GM18858 (cell line): ENCODE measurements around the gene NFYB.
"Not testable (repeated sequence)": the region's sequence is repeated elsewhere in the genome, so short reads cannot be mapped to it uniquely, and the experiment has no call there.

ENCODE experiments used
- ATAC-seq: cut with Tn5 transposase; IDR thresholded peaks from one replicate; pipeline ENCODE4 v1.9.1; 2021; ENCODE audit not compliant: unreplicated experiment

The NFYB gene

DNA sequence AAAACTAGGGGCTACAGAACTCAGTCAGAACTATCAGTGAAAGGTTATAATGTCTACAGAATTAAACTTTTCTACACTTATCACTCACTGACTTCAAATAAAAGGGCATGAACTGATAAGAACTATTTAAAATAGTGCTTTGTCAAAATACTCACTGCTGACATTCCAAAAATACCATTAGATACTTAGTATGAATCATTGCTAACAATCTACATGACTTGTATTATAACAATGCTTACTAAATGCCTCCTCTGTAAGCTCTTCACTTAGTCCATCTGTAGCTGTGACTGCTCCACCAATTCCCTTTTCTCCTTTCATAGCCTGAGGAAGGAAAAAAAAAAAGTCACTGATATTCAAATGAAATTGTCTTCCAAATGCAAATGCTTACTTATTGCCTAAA is 17.0 kb downstream of the NFYB start:
- no peak for ATAC-seq

DNA sequence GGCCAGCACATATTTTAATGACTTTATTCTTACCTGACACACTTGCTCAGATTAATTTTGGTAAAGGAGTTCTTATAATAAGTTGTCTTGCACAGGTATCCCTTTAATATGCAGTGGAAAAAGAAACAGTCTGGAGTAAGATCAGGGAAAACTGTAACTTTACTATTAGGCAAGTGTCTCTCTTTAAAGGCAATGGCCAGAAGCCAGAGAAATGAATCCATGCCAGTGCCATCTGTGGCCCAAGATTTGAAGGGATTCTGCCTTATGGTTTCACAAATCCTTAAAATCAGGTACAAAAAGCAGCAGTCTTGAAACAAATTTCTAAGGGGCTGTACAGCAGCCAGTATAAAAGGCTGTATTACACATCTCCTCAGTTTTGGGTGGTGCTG is 22.4 kb downstream of the NFYB start:
- ATAC-seq, result no peak

DNA sequence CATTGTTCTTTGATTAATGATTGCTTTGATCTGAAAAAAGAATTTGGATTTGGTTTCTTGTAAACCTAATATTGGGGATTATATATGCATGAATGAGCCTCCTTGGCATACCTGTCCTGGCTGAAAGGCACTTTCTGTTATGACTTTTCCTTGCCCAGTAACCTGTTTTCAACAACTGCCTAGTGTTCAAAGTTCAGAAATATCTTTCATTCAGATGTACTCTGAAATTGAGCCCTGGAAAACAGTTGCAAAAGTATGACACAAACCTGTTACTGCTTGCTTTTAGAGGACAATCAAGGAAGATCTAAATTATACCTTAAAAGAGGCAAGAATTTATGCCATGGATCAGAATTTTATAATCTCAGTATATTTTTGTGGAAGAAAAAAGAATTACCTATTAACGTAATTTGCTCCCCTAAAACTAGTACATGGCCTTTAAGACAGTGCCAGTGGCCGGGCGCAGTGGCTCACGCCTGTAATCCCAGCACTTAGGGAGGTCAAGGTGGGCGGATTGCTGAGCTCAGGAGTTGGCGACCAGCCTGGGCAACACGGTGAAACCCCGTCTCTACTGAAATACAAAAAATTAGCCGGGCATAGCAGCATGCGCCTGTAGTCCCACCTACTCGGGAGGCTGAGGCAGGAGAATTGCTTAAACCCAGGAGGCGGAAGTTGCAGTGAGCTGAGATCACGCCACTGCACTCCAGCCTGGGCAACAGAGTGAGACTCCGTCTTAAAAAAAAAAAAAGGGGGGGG is 23.0 kb downstream of the NFYB start:
- ATAC-seq, result not testable (repeated sequence)

DNA sequence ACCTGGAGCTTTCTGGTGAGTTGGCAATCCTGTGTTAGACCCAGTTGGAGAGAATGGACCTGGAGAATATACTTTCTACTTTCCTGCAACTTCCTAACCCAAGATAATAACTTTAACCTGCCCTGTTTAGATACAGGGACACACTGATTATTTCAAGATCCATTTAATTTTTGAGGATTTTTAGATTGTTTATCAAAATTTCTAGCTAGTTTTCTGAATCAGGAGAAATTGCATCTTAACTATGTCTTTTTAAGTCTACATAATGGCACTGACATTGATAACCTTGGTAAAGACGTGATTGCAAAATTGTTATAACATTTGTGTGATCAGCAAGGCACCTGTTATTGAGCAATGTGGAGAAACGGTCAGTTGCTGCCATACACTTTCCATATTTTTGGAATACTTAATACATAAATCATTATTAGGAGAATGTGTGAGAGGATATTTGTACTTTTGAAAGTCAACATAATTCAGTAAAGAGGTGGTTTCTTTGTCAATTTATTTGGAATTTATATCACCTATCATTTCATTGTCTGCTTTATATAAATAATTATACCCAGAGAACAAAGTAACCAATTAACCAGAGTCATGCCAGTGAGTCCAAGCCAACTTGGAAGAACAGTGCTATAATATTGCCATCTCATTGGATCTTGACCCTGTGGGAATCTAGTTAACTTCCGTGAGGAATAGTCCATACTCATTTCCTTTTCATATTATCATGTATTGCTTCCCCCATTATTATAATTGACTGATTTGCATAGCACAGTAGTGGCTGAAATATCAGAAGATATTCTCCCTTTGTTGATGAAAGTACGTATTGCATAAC is 28.4 kb downstream of the NFYB start:
- no peak for ATAC-seq

DNA sequence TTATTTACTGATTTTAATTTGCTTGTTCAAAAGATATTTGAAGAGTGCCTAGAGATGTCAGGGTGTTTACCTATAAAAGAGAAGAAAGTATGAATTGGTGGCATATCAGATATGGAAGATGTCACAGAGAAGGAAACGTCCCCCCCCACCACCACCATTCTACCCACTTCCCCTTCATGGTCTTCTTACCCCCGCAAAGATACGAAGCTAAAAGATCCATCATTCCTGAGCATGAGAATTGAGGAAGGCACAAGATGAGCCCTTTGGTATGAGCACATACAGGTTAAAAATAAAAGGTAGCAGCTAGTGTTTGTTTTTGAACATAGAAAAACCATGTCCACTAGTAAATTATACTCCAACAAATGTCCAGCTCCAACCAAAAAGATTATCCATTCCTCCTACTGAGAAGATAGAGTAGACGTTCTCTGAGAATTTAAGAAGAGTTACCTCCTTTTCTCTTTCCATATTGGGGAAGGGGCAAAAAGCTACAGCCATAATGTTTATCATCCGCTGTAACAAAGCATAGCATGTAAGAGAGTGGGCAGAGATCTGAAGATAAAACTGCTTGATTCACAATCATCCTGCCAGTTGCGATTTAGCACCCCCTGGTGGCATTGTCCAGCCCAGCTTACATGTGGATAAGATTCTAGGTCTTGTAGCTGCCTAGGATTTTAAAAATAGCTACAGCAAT is 29.1 kb downstream of the NFYB start:
- ATAC-seq, result no peak

DNA sequence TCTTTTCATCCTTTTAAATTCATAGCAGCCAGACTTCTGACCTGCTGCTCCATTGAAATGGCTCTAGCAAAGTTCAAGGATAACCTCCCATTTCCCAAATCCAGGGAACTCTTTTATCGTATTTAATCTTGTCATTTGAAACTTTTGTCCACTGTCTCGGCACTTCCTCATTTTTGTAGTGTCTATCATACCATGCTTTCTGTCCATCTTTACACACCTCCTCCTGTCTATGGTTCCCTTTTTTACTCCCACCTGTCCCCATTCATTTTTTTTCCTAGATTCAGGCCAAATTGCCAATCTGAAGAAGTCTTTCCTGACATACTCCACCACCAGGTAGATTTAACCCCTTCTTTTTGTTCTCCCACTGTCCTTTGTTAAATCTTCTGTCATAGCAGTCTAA is 31.0 kb downstream of the NFYB start:
- ATAC-seq, result no peak

DNA sequence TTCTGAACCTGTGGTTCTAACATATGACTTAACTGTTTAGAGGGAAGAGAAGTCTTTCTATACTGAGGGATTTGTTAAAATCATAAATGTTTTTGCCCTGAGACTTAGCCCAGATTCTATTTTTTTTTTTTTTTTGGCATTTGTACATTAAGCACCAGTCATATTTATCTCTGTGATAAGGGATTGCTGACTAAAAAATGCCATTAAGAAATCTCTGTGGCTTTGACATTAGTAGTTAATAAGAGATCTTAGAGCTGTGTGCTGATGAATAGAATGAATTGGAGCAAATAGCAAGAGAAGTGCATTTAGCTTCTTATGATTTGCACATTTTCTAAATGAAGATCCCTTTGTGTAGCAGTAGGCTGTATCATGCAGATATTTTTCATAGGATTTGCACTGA is 32.5 kb downstream of the NFYB start:
- ATAC-seq, result no peak

DNA sequence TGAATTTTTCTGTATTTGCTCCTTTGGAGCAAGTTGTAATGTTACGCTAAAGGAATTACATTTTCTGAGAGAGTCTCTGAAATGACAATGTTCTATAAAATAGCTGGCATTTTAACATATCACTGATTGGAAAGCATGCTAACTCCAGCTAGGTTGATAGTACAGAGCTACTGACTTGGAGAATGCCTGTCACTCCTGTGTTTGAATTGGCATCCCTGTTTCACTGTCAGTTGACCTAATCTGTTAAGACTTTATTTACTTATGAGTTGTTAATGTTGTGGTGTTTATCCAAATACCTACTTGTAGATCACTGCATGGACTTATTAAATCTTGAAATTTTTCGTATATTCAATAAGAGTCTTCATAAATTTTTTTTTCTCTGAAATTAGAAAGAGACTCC is 40.1 kb downstream of the NFYB start:
- no peak for ATAC-seq

DNA sequence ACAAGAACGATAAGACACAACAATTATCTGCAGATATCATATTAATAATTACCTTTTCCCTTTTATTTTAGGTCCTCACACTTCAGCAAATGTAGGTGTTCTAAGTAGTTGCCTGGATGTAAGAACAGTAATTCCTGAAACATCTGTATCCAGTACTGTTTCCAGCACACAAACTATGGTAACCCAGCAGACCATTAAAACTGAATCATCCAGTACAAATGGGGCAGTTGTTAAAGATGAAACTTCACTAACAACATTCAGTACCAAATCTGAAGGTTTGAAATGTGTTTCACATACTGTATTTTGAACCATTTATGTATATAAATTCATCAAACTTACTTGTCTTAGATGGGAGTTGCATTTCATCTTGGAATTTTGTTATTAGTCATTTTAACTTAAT is 42.7 kb downstream of the NFYB start:
- ATAC-seq, result no peak

DNA sequence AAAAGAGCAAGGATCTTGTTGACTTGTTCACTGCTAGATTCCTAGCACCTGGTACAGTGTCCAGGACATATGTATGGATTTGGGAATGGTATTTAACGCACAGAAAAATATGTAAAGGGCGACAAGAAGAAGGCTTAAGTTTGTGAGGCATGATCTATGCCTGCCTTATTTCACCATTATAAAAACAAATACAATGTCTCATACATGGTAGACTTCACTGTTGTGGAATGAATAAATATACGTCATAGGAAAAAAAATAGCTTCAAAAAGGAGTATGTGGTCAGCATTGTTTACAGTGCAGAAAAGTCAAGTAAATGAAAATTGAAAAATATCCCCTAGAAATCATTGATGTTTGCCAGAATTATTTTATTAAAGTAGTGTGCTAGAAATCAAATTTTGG is 43.7 kb downstream of the NFYB start:
- no peak for ATAC-seq

DNA sequence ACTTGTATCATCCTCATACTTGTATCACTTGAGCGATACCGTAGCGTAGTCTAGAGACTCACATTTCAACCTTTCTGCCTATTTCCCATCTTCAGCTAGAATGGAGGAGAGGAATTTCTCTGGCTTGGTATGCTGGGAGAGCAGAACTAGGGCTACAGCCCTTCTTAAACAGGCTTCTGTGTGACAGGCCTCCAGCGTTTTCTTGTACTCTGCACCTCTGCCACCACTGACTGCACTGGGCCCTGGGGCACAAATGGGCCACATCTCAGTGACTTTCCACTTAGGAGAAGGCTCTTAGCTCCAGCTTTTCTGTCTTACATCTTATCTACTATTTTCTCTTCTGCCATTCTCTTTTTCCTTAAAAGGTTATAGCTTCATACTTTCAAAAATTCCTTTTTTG is 46.9 kb downstream of the NFYB start:
- ATAC-seq, result no peak

DNA sequence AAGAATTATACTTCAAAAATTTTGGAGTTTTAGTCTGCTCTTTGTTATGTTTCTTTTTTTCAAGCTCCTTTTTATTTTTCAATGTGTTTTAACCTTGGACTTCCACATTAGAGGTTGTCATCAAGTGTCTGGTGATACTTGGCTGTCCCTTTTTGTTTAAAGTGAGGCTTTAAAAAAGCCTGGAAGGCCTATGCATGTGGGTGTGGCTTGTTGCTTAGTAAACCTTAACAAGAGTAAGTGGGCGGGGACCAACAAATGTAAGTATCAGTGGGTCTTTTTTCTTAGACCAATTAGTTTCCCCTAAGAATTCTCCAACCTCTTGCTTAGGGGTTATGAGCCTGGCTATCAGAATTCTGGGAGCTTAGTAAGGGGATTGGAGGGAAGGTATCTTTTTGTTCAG is 47.3 kb downstream of the NFYB start:
- no peak for ATAC-seq

DNA sequence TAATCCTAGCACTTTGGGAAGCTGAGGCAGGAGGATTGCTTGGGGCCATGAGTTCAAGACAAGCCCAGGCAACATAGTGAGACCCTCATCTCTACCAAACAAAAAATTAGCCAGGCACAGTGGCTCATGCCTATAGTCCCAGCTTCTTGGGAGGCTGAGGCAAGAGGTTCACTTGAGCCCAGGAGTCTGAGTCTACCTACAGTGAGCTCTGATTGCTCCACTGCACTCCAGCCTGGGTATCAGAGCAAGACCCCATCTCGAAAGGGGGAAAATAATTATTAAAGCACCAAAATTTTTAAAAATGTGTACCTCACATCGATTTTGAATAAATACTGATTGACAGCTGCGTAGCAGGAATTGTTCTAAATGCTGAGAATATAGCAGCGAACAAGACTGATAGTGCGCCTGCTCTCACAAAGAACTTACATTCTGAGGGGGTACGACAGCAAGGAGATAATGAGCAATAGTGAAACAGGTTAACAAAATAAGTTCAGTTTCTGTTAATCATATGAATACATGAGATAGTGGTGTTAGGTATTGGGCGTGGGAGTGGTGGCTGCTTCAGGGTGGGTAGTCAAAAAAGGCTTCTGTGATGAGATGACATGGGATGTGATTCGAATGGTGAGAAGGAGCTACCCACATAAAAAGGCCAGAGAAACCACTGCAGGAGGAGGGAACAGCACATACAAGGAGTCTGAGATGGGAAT is 54.1 kb downstream of the NFYB start:
- peak; percentile 87 for ATAC-seq

DNA sequence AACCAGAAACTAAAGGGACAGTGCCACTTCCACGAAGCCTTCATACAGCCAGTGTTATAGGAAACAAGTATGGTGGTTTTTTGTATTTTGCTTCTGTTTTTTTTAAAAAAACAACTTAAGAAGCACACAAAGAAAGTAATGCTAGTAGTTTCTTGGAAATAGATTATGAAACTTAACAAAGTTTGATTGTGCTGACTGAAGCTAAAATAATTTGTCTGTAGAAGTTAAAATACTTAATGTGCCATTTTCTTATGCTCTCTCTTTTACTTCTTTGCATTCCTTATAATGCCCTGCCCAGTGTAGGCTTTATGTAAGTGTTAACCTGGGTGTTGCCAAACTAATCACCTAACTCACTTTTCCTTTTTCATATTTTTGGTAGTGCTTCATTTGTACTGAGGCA is 57.2 kb downstream of the NFYB start:
- no peak for ATAC-seq

DNA sequence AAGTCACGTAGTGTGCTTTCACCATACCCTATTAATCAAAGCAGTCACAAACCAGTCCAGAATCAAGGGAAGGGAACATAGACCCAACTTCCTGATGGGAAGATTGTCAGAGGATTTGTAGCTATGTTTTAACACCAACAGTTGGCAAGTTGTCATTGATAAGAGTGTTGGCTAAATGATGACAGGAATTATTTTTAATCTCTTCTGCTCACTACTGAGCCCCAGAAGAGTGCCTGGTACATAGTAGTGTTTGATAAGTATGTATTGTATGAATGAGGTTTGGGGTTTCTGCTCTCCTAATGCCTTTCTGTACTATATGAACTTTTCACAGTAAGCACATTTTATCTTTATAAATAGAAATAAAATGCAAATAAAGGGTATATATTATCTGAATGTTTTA is 59.0 kb downstream of the NFYB start:
- ATAC-seq, result no peak

DNA sequence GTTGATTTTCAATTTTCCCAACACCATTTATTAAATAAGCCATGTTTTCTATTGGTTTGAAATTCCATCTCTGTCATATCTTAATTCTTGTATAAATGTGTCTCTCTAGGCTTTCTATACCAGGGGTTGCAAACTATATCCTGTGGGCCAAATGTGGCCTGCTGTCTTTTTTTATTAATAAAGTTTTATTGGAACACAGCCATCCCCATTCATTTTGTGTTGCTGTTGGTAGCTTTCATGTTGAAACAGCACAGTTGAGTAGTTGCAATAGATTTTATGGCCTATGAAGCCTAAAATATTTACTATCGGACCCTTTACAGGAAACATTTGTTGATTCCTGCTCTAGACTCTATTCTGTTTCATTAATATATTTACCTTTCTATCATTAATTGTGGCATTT is 64.3 kb downstream of the NFYB start:
- ATAC-seq, result no peak

DNA sequence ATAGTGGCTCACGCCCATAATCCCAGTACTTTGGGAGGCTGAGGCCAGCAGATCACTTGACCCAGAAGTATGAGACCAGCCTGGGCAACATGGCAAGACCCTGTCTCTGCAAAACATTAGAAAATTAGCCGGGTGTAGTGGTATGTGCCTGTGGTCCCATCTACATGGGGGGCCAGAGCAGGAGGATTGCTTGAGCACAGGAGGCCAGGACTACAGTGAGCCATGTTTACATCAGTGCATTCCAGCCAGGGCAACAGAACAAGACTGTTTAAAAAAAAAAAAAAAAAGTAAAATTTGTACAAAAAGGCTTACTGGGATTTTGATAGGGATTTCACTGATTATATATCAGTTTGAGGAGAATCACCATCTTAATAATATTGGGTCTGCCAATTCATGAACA is 65.9 kb downstream of the NFYB start:
- ATAC-seq, result no peak
